ENCODE measurements around the gene GALNT18.

Gene GALNT18

DNA sequence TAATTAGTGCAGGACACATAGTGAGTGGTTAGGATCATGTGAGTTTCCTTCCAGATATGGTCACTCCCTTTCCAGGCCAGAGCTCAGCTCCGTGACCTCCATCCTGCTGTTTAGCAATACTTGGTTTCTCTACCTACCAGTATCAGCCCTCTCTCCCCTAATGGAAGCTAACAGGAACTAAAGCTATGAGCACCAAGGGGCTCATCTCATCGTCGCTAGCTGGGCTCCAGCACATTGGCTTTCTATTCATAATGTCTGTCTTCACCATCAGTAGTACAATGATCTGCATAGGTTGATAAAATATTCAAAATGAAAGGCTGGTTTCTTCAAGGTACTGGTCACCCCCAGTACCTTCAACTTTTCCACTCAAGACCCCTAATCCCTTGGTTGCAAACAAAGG lies 2.4 kb upstream of the GALNT18 start:
- no peak for DNase-seq (ENCODE audit: low read depth)

DNA sequence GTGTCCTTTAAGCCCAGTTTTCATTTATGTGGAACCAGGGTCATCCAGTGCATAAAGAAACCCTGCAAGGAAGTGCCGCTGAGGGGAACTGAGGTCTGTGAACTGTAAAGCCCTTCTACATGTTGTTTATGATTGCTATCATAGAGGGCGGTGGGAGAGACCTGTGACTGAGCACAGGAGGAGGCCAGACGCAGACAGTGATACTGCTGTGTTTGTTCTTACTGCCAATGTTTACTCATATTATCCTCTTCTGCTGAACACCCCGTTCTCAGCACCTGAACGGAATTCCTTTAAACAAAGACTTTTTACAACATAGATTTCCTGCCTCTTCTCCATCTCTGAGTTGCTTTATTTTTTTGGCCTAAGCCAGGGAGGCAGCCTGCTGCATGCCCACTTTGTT lies 967 bp upstream of the GALNT18 start:
- no peak for DNase-seq (ENCODE audit: low read depth)

DNA sequence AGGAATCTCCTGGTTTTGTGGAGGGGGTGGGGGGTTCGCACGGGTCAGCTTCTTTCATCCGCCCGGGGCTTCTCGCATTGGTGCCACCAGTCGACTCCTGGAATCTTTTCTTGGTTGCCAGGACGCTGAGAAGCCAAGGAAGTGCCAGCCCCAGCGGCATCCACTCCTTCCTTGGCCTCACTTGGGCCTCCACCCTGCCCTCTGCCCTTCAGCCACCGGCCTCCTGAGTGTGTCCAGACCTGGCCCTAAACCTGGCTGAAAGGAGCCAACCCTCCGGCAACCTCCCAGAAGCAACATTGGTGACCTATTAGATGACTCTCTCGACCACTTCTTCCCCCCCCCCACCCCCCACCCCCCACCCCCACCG lies 518 bp upstream of the GALNT18 start:
- DNase-seq (ENCODE audit: low read depth): no peak

DNA sequence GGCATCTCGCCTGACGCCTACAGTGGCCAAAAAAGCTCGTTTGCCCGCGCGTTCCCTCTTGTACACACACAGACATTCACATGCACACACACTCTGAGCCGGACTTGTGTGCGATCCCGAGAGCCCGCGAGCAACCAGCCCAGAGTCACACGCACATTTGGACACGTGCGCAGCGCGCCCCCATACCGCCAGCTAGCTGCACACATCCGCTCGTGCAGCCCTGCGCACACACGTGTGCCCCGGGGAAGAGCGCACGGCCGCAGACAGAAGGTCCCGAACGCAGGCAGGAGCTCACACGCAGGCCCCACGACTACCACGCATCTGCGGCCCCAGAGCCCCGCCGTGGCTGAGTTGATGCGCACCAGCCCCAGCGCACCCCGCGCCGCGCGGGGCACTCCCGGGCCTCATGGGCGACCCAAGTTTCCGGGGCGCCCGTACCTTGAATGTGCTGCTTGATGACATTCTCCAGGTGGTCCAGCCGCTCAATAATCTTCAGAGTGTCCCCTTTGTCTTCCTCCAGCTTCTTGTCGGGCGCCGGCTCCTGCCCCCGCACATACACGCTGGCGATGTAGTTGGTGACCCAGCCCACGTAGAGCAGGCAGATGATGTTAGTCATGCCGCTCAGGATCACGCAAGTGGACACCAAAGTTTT lies 758 bp downstream of the GALNT18 start:
- peak; percentile 35 for DNase-seq (ENCODE audit: low read depth)

DNA sequence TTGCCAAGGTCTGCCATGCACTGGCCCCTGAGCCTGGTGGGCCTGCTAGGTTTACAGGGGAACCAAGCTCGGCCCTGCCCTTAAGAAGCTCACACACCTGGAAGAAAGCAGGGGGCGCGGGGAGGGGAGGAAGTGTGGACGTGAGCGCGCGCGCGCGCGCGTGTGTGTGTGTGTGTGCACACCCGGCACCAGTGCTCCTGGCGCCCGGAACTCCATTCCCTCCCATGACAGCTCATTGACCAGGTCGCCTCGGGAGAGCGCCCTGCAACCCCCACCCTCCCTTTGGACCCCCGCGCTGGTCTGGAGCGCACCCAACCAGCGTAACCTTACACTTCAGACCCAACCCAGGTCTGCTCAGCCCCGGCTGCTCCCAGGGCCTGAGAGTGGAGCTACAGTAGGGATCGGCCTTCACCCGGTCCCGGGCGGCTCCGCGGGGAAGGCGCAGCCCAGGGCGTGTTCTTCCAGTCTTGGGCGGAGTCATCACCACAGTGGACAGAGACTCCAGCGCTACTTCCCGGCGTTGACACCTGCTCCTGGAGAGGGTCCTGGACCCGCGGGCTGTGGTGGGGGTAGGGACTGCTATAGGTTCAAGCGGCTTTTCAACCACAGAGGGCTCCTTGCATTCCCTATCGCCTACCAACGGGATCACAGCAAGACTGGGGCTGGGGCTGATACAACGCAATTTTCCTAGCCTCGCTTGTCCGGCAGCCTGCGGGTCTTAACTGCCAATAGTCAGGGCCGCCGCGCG lies 1.5 kb downstream of the GALNT18 start:
- DNase-seq (ENCODE audit: low read depth): no peak

DNA sequence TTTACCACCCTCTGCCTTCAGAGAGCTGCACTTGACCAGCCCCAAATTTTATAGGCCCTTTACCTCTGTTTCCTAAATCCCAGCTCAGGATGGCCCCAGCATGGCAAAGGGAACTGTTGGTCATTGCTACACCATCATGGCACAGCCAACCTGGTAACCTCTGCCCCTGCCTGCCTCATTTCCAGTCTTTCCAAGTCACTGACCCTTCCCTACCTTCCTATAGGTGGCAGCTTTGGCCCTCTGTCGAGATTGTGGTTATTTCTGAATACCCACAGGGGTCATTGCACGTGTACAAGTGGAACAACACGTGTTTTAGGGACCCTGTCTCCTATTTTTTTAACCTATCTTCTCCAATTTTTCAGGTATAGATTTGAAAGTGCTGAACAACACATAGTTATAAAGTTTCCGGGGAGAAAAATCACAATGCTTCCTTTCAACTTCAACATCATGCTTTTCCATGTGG lies 2.8 kb downstream of the GALNT18 start:
- no peak for DNase-seq (ENCODE audit: low read depth)

DNA sequence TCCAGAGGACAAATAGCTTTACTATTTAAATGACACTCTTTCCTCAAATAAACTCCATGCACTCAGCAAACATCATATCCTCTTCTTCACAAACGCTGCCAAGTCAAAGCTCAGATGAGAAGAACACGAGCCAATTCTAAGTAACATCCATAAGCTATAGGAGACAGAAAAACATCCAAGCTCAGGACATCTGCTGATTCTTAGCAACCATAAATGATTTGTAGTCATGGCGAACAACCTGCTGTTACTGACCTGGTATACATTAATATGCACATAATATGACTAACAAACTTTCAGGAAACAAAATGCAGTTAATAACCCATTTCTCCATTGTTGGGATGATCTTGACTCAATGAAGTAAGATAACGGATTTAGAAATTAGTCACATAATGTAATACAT lies 6.7 kb downstream of the GALNT18 start:
- DNase-seq (ENCODE audit: low read depth): no peak

DNA sequence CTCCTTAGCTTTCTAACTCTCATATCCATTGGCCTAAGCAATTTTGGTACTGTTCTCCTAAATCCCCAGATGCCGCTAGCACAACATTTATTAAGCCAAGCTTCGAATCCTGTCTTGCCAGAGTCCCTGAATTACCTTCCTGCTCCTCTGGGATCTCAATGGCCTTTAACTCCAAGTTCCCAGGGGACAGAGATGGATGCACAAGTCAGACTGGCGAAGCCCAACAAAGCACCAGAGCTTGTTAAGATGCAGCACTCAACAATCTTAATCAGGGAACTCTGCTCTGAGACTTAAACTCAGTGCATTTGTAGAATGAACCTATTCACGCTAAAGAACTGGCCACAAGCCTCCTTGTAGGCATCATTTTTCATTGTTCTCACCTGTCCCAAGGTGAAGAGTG lies 9.4 kb downstream of the GALNT18 start:
- no peak for DNase-seq (ENCODE audit: low read depth)

DNA sequence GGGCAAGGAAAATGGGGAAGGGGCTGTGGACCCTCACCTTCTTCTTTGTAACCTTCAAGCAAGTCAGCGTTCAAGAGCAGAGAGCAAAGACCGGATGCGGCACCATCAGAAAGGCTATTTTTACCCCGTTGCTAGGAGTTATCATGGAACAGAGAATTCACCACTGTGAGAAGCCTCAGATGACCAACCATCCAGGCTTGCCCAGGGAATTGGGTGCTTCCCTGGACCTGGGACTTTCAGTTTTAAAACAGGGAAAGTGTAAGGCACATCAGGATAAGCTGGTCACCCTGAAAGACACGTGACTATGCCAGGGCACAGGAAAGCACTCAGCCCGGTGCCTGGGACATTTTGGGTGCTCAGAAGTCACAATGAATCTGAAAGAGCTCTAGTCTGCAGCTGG lies 10.4 kb downstream of the GALNT18 start:
- no peak for DNase-seq (ENCODE audit: low read depth)

DNA sequence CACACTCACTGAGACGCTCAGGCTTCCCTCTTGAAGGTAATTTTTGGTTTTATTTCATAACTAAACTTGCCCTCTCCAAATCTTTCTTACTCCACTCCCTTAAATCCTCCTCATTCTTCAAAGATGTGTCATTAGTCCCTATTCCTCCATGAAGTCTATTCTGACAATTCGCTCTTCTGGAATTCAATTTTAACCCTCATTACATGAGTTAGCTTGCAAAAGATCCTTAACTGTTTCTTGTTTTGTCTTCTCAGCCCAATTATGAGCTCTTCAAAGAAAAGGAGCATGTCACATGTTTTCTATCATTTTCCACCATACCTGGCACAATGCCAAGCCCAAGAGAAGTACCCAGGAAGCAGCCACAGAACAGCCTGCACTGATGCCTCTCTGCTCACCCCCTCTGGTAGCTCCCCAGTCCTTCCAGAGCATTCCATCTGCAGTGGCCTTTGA lies 13.0 kb downstream of the GALNT18 start:
- DNase-seq (ENCODE audit: low read depth): no peak

DNA sequence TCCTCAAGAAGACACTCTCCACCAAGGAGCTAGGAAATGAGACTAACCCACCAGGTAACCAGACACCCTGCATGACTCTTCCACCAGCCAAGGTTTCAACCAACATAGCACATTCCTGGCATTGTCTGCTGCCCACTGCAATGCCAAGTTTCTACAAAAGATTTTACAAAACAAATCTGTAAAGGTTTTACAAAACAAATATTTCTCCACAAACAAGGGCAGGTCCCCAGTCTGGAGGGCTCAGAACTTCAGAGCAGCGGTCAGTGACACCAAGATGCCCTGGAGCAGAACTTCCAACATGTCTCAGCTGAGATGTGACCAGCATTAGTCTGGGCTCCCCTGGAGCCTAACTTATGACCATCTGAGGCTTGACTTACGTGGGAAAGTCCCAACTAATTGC lies 14.0 kb downstream of the GALNT18 start:
- DNase-seq (ENCODE audit: low read depth): no peak

DNA sequence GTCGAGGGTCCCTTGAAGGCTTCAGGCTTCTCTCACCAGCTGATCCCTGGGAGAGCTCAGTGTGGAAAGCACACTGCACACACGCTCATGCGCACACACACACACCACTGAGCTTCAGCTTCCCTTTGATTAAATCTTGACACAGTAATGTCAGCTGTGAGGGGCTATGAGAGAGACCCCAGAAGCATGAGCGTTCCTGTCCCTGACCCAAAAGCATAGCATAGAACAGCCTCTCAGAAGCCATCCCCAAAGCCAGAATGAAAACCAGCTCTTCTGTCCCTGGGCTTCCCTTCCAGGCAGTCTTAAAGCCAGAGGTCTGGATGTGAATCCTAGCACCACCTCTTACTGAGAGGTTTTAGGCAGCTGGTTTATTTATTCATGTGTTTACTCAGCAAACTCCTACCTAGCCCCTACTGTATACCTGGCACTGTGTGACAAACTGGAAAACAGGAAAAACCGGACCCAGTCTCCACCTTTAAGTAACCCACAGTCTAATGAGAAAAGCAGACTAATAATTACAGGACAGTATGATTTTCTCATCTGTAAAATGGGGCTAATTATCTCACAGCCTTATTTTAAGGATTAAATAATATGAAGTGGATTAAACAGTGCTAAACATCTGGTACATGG lies 15.9 kb downstream of the GALNT18 start:
- DNase-seq (ENCODE audit: low read depth): no peak

DNA sequence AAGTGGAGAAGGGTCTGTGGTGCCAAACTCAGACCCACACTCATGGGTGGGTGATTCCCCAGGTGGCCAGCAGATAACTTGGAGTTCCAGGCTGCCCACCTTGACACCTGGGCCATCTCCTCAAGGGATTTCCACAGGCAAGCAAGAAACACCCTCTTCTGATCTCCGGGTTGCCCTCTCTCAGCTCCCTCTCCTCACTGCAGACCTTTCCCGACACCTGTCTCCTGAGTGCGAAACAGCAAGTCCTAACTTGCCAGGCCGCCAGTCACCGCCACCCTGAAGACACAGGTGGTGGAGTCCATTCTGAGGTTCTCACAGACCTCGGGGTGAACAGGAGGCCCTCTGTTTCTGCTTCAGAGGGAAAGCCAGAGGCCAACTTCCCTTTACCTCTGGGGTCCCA lies 16.6 kb downstream of the GALNT18 start:
- no peak for DNase-seq (ENCODE audit: low read depth)

DNA sequence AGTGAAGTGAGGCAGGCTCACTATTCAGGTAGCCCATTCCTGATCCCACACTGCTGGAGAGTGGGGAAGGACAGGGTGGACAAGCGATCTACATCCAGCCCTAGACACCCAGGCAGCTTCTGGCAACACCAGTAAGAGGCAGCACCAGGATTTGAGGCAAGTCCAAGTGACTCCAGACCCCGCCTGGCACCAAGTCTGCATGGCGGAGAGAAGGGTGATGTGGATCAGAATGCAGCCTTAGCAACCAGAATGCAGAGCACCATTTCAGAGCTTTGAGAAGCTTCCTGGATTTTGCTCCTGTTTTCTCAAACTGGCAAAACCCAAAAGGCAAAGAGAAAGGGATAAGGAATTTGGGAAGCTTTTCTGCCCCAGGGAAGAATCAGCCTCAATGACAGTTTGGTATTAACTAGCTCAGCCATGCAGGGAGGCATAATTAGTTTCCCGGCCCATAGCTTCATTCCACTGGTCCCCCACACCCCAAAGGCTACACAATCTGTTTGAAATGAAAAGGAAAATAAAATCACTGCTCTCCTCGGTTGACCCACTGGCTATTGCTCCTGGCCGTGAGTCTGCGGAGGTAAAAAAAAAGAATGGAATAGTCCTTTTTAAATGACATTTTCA lies 17.3 kb downstream of the GALNT18 start:
- no peak for DNase-seq (ENCODE audit: low read depth)

DNA sequence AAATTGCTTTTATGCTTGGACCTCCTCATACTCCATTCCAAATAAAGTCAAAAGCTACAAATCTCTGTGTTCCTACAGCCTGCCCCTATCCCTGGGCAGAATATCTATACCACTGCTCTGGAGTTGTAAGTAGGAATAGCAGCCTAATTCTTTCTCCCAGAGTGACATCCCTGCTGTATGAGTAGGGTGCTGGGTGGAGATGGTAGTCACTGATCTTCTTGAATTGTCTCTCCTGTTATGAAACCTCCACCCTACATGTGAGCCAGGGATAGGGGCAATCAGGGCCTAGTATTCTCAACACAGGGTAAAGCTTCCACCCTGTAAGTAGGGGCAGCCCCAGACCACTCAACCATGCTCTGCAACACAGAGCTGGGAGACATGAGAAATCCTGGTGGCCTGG lies 19.8 kb downstream of the GALNT18 start:
- no peak for DNase-seq (ENCODE audit: low read depth)

DNA sequence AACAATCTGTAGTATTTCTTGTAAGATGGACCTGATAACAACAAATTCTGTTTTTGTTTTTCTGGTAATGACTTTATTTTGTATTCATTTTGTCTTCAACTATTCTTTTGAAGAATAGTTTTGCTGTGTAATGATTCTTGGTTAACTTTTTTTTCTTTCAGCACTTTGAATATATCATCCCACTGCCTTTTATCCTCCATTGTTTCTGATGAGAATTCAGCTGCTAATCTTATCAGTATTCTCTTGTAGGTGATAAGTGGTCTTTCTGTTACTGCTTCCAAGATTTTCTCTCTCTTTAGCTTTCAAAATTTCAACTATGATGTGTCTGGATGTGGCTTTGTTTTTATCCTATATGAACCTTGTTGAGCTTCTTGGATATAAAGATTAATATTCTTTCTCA lies 21.5 kb downstream of the GALNT18 start:
- no peak for DNase-seq (ENCODE audit: low read depth)

DNA sequence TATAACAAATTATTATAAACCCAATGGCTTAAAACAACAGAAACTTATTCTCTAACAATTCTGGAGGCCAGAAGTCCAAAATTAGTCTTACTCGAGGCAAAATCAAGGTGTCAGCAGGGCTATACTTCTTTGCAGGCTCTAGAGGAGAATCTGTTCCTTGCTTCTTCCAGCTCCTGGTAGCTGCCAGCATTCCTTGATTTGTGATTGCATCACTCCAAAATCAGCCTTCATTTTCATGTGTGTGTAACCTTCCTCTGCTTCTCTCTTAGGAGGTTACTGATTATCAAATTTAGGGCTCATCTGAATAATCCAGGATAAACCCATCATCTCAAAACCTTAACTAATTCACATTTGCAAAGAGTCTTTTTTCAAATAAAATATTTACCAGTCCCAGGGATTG lies 23.6 kb downstream of the GALNT18 start:
- DNase-seq (ENCODE audit: low read depth): no peak

DNA sequence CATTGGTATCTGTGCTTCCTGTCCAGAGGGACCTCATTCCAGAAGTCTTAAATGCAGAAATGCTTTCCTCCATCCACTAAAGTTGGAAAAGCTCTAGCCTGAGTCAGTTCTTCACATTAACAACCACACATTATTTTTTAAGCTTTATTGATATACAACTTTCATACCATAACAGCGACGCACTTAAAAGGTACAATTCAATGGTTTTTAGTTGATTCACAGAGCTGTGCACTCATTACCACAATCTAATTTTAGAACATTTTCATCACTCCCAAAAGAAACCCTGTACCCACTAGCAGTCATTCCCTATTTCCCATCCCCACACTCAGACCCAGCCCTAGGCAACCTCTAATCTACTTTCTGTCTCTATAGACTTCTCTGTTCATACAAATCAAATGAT lies 27.6 kb downstream of the GALNT18 start:
- no peak for DNase-seq (ENCODE audit: low read depth)

DNA sequence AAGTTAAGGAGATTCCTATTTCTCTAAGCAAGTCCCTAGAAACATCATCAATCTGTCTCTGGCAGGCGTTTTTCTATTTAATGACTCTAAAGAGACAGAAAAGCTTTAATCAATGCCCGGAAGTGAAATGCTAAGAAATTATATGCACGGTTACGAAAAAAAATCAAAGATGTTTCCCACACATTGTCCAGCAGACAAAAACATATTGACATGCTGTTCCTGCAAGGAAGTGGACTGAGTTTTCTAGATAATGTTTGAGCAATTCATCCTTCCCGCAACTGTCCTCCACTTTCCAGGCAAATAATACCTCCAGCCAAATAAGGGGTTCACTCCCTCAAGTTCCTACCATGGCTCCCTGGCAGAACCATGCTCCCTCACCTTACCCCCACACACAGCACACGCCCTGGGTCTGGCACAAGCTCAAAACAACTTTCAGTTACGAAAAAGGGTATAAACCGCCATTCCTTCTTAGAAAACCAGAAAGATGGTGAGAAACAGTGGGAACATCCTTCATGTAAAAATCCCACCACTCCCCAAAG lies 29.6 kb downstream of the GALNT18 start:
- no peak for DNase-seq (ENCODE audit: low read depth)

DNA sequence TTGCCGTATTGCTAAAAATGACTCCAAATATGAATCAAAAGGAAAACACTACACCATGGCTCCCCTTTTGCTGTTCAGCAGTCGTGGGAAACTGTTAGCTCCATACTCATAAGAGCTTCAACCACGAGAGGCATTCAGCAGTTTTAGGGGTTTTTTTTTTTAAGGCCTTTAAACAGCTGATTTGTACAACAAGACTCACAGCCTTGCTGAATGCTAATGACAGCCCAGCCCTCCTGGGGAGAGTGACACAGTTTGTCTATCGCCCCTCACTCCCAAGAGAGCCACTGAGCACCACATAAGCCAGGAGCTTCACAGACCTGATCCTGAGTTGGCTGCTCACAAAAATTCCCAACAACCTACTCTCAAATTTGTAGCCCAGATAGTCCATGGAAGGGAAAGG lies 32.4 kb downstream of the GALNT18 start:
- no peak for DNase-seq (ENCODE audit: low read depth)

DNA sequence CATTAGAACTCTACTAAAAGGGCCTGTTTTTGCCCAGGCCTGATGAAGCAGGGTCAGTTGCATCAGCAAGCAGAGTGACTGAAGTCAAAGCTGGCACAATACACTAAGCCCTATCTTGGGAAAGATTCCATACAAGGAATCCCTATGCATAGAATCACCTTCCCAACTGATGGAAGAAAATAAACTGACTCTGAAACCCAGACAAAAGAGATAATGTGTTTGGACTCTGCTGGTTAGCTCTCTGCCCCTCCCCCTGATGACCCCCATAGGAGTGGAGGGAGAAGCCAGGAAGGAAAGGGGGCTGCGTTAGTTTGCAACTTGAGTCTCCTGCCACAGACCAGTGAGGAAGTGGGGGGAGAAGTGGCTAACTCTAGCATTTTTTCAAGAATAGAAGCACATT lies 32.9 kb downstream of the GALNT18 start:
- DNase-seq (ENCODE audit: low read depth): no peak

DNA sequence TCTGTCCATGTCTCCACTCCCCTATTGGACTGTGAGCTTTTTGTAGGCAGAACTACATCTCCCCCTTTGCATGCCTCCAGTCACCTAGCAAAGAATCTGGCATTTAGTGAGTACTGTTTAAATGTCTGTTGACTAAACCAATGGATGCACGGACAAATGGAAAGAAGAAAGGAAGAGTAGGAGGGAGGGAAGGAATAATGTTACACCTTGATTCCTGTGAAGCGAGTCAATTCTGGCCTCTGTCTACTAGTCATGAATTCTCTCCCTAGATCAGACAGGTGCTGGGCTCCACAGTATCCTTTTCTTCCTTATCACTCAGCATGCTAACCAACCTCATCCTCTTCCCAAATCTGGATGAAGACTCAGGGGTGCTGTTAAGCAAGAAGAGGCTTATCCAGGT lies 33.6 kb downstream of the GALNT18 start:
- no peak for DNase-seq (ENCODE audit: low read depth)

DNA sequence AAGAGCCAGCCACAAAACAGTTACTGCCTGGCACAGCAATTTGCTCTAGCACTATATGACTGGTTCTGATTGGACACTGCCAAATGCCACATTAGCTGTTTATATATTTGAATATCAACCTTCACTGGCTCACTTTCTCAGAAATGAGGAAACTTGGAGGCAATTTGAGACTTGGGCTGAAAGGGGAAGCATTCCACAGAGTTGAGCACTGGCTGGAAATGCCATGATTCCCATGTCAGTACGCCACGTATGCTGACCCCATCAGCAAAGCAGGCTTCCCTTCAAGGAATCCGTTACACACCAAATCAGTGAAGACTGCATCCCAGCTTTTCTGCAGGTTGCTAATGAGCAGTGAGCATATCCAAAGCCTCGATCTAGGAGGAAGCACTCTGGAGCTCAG lies 34.7 kb downstream of the GALNT18 start:
- no peak for DNase-seq (ENCODE audit: low read depth)
